Osteocyte (in vitro differentiated cells): ENCODE data around the gene GDPD3. TPM values are rescaled to one million over a fixed set of nuclear protein-coding genes. Genes with fewer than 3 reads are reported as not detected.

Source experiments
- DNase-seq: peaks from one replicate; pipeline ENCODE4 v3.0.0; 2021; ENCODE audit warnings: mixed read lengths; ENCODE audit not compliant: unreplicated experiment; ENCODE audit errors: extremely low spot score
- H3K27ac Mint-ChIP-seq: one replicate; pipeline ENCODE4 v1.8.0; 2021; ENCODE audit warnings: mild to moderate bottlenecking, mixed read lengths; ENCODE audit not compliant: unreplicated experiment
- H3K27me3 Mint-ChIP-seq: one replicate; pipeline ENCODE4 v1.8.0; 2021; ENCODE audit warnings: mixed read lengths; ENCODE audit not compliant: unreplicated experiment
- H3K36me3 Mint-ChIP-seq: one replicate; pipeline ENCODE4 v1.8.0; 2021; ENCODE audit warnings: mixed read lengths; ENCODE audit not compliant: unreplicated experiment
- H3K4me1 Mint-ChIP-seq: one replicate; pipeline ENCODE4 v1.8.0; 2021; ENCODE audit warnings: mixed read lengths; ENCODE audit not compliant: unreplicated experiment
- H3K4me3 Mint-ChIP-seq: one replicate; pipeline ENCODE4 v1.8.0; 2021; ENCODE audit warnings: mild to moderate bottlenecking, moderate library complexity, mixed read lengths; ENCODE audit not compliant: unreplicated experiment
- H3K9me3 Mint-ChIP-seq: one replicate; pipeline ENCODE4 v1.8.0; 2021; ENCODE audit warnings: mixed read lengths; ENCODE audit not compliant: unreplicated experiment
- total RNA-seq: library from RNA; stranded (reverse); gene quantifications from 2 replicates; pipeline ENCODE4 v1.2.1, GENCODE V29; 2021
- TF ChIP-seq, protein P1 (sequence below): fragments of 200-600 bp; sonication (generic); IDR thresholded peaks from 2 replicates; pipeline ENCODE4 v1.5.0; 2021; ENCODE audit warnings: antibody characterized with exemption, mild to moderate bottlenecking, moderate library complexity

Gene GDPD3
- total RNA-seq, 1 donor from 2014 or later, result 3.6 TPM

DNA sequence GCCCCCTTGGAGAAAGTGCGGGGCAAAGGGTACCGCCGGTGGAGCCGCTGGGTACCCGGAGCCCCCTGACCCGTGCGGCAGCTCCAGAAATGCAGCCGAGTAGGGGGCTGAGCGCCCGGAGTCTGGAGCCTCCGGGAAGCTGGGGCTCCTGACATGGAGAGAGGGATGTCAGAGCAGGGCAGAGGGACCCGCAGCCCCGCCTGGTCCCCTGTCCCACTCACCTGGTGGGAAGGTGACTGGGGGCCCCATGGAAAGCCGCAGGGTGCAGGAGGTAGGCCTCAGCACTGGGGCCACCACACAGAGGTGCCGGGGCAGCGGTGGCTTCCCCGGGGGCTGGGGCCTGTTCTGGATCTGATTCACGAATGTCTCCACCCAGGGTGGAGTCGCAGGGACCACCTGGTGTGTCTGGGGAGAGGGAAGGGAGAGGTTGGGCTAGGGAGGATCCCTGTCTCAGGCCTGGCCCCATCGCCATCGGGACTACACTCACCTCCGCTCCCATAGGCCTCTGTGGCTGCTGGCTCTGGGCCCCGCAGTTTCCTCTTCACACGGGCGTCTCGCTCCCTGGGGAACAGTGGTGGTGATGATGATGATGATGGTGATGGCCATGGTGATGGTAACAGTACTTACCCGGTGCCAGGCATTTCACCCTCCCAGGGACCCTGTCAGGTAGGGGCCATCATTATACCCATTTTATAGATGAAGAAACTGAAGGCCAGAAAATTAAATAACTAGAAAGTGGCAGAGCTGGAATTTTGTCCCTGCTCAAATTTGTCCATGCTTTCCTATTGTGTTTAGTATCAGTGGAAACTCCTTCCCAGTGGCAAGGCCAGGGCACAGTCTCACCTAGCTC is 26.8 kb downstream of the GDPD3 start:
- peaks cover 12% of the 10 kb centered on the region for H3K4me1 Mint-ChIP-seq
- H3K4me3 Mint-ChIP-seq, result no peak overlapping the region
- H3K36me3 Mint-ChIP-seq, result peaks cover 21% of the 10 kb centered on the region
- TF ChIP-seq, protein P1, sequence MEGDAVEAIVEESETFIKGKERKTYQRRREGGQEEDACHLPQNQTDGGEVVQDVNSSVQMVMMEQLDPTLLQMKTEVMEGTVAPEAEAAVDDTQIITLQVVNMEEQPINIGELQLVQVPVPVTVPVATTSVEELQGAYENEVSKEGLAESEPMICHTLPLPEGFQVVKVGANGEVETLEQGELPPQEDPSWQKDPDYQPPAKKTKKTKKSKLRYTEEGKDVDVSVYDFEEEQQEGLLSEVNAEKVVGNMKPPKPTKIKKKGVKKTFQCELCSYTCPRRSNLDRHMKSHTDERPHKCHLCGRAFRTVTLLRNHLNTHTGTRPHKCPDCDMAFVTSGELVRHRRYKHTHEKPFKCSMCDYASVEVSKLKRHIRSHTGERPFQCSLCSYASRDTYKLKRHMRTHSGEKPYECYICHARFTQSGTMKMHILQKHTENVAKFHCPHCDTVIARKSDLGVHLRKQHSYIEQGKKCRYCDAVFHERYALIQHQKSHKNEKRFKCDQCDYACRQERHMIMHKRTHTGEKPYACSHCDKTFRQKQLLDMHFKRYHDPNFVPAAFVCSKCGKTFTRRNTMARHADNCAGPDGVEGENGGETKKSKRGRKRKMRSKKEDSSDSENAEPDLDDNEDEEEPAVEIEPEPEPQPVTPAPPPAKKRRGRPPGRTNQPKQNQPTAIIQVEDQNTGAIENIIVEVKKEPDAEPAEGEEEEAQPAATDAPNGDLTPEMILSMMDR, result no peak
- no peak overlapping the region for H3K27ac Mint-ChIP-seq
- no peaks in the 10 kb centered on the region for H3K27me3 Mint-ChIP-seq
- H3K9me3 Mint-ChIP-seq, result no peaks in the 10 kb centered on the region
- no peak for DNase-seq

DNA sequence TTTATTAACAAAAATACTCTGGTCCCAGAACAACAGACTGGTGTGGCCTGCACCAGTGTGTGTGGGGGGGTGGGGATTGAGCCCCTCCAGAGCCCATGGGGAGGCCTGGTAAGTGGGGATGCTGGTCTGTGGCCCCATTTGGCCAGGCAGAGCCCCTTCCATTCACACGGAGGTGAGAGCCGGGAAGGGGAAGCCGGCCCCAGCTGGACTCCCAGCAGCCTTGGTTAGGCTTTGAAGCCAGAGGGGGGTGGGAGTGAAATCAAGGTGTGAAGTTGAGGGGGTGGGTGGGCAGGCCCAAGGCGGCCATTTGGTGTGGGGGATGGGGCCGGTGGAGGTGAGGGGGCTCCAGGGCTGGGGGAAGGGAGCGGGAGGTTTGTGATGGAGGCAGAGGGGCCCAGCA is 27.5 kb downstream of the GDPD3 start:
- H3K27ac Mint-ChIP-seq, result no peak overlapping the region
- H3K27me3 Mint-ChIP-seq, result no peaks in the 10 kb centered on the region
- TF ChIP-seq, protein P1, result no peak
- no peak overlapping the region for H3K4me3 Mint-ChIP-seq
- DNase-seq, result no peak
- H3K9me3 Mint-ChIP-seq, result no peaks in the 10 kb centered on the region
- H3K36me3 Mint-ChIP-seq, result peaks cover 21% of the 10 kb centered on the region
- peaks cover 10% of the 10 kb centered on the region for H3K4me1 Mint-ChIP-seq

DNA sequence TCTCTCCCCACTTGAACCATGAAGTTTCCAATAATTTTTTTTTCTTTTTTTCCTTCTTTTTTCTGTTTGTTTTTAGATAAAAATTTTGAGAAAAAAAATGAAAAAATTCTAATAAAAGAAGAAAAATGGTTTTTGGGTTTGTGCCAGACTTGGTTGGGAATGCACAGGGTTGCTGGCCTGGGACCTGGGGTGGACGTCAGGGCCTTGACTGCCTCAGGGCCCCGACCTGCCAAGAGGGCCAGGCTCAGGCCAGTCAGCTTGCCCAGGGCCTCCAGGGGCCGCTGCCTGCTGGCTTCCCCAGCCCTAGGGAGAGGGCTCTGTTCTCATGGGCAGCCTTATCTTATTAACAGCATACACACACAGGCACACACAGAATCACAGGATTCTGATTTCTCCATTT is 28.1 kb downstream of the GDPD3 start:
- no peak for DNase-seq
- Mint-ChIP-seq H3K4me3 (no peak overlapping the region), H3K4me1 (peaks cover 7% of the 10 kb centered on the region), H3K27me3 (no peaks in the 10 kb centered on the region), H3K27ac (no peak overlapping the region), H3K36me3 (peaks cover 21% of the 10 kb centered on the region), H3K9me3 (no peaks in the 10 kb centered on the region)
- TF ChIP-seq, protein P1, result no peak

DNA sequence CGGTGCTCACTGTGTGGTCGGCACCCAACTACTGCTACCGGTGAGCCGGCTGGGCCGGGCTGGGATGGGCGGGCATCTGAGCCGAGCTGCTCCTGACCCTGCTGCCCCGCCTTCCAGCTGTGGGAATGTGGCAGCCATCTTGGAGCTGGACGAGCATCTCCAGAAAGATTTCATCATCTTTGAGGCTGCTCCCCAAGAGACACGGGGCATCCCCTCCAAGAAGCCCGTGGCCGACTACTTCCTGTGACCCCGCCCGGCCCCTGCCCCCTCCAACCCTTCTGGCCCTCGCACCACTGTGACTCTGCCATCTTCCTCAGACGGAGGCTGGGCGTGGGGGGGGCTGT is 28.5 kb downstream of the GDPD3 start:
- Mint-ChIP-seq H3K4me3 (no peak overlapping the region), H3K27ac (no peak overlapping the region), H3K27me3 (no peaks in the 10 kb centered on the region), H3K36me3 (peaks cover 21% of the 10 kb centered on the region), H3K9me3 (no peaks in the 10 kb centered on the region), H3K4me1 (peaks cover 3% of the 10 kb centered on the region)
- TF ChIP-seq, protein P1, result no peak
- no peak for DNase-seq

DNA sequence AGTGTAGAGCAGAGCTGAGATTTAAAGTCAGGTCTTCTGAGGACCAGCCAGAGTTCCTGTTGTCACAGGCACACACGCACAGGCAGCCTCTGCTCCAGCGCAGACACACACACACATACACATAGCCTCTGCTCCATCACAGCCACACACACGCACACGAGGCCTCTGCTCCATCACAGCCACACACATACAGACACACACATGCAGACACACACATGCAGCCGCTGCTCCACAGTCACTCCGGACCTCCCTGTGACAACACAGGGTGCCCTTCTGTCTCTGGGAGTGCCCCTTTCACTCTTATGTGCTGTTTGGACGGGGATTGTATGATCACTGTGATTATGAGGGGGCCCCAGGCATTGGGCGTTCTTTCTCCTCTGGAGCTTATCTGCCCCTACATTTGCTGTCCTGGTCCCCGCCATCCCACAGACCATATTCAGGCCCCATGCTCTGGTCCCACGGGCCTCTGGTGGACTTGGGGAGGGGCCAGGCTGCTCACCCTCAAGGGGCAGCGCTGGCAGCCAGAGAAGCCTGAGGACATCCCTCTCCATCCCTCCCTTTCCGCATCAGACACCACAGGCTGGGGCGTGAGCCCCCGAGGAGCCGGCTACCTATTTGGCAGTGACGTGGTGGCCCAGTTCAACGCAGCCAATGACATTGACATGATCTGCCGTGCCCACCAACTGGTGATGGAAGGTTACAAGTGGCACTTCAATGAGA is 29.1 kb downstream of the GDPD3 start:
- TF ChIP-seq, protein P1, result no peak
- Mint-ChIP-seq H3K9me3 (no peaks in the 10 kb centered on the region), H3K27me3 (no peaks in the 10 kb centered on the region), H3K27ac (no peak overlapping the region), H3K4me3 (no peak overlapping the region), H3K36me3 (peaks cover 21% of the 10 kb centered on the region), H3K4me1 (no peaks in the 10 kb centered on the region)
- no peak for DNase-seq
